ENCODE measurements around the gene HDLBP.

- TF ChIP-seq CTCF (conservative IDR thresholded peaks at IDR 0.05 in 1 of 2, IDR thresholded peaks at IDR 0.05 in 1 of 2; ENCODE audit: extremely low read depth in 1 of 2, insufficient read depth in 1 of 2, low read depth in 1 of 2, low read length in 2 of 2) (no peak), EZH2 (IDR thresholded peaks at IDR 0.05; ENCODE audit: borderline replicate concordance, low read length) (no peak)
These were observed 43.7 kb downstream of the HDLBP start for GRCh38 chr2:241271706-241272302.

All from mammary epithelial cell (primary cell).